HEK293 (cell line): ENCODE data around the gene DLG2.

ENCODE experiments used
- CTCF ChIA-PET: fragments of 350-600 bp; formaldehyde crosslinking; extraction: SDS; loops from one replicate; lab custom pipeline; 2021; ENCODE audit warnings: antibody characterized with exemption; lab: Yijun Ruan, JAX
- POLR2A ChIA-PET: fragments of 300-600 bp; formaldehyde crosslinking; extraction: SDS; loops from one replicate; lab custom pipeline; 2020; ENCODE audit warnings: antibody characterized with exemption, inconsistent platforms; lab: Yijun Ruan, JAX
- H3K27ac ChIP-seq: fragments of 200-500 bp; sonication (Bioruptor generic); 2 replicates; pipeline ENCODE4 v1.5.1; 2014; ENCODE audit warnings: low read depth, low read length, control low read depth, inconsistent platforms; ENCODE audit errors: extremely low read depth
- H3K36me3 ChIP-seq, 2 experiments: fragments of 200-500 bp in 1 of 2; sonication (Bioruptor generic) in 1 of 2; 1 replicate in 1 of 2; 2 replicates in 1 of 2; pipeline ENCODE4 v1.5.1; 2014 to 2017; ENCODE audit warnings: inconsistent platforms in 2 of 2, low read length in 2 of 2; ENCODE audit not compliant: control insufficient read depth in 2 of 2, insufficient read depth in 1 of 2
- H3K4me1 ChIP-seq: fragments of 200-500 bp; sonication (Bioruptor generic); 2 replicates; pipeline ENCODE4 v1.5.1; 2014; ENCODE audit warnings: mild to moderate bottlenecking, low read length, inconsistent platforms; ENCODE audit not compliant: control insufficient read depth, insufficient read depth
- H3K4me3 ChIP-seq: 2 replicates; pipeline ENCODE4 v1.5.1; 2011; ENCODE audit warnings: low read depth, mild to moderate bottlenecking, control low read depth, low read length, moderate library complexity
- H3K9me3 ChIP-seq: fragments of 200-500 bp; sonication (Bioruptor generic); 2 replicates; pipeline ENCODE4 v1.5.1; 2014; ENCODE audit warnings: low read depth, low read length, inconsistent platforms; ENCODE audit not compliant: control insufficient read depth, insufficient read depth
- BCL11B ChIP-seq: fragments of 450-650 bp; formaldehyde crosslinking; IDR thresholded peaks from 2 replicates; pipeline ENCODE4 v1.5.1; 2016; ENCODE audit warnings: low read depth, missing biosample characterization, missing genetic modification characterization
- FEZF1 ChIP-seq: fragments of 450-650 bp; formaldehyde crosslinking; IDR thresholded peaks from 2 replicates; pipeline ENCODE4 v1.5.1; 2016; ENCODE audit warnings: missing biosample characterization, missing genetic modification characterization
- KLF10 ChIP-seq: fragments of 450-650 bp; IDR thresholded peaks from 2 replicates; pipeline ENCODE4 v1.5.1; 2018; ENCODE audit warnings: missing biosample characterization, mild to moderate bottlenecking, missing genetic modification characterization
- KLF9 ChIP-seq: fragments of 450-650 bp; formaldehyde crosslinking; IDR thresholded peaks from 2 replicates; pipeline ENCODE4 v1.5.1; 2016; ENCODE audit warnings: missing biosample characterization, missing genetic modification characterization, low read depth
- OSR2 ChIP-seq: fragments of 450-650 bp; formaldehyde crosslinking; IDR thresholded peaks from 2 replicates; pipeline ENCODE4 v1.5.1; 2016; ENCODE audit warnings: missing biosample characterization, missing genetic modification characterization
- ZBTB7A ChIP-seq: fragments of 450-650 bp; formaldehyde crosslinking; IDR thresholded peaks from 2 replicates; pipeline ENCODE4 v1.5.1; 2016; ENCODE audit warnings: low read depth, missing biosample characterization, missing genetic modification characterization
- ZFP3 ChIP-seq: fragments of 450-650 bp; formaldehyde crosslinking; IDR thresholded peaks from 2 replicates; pipeline ENCODE4 v1.5.1; 2016; ENCODE audit warnings: low read depth, missing biosample characterization, missing genetic modification characterization
- ZNF16 ChIP-seq: fragments of 450-650 bp; formaldehyde crosslinking; IDR thresholded peaks from 2 replicates; pipeline ENCODE4 v1.5.1; 2016; ENCODE audit warnings: low read depth, missing biosample characterization, missing genetic modification characterization
- ZNF214 ChIP-seq: fragments of 450-650 bp; formaldehyde crosslinking; IDR thresholded peaks from 2 replicates; pipeline ENCODE4 v1.5.1; 2017; ENCODE audit warnings: missing biosample characterization, mild to moderate bottlenecking, missing genetic modification characterization, borderline replicate concordance
- ZNF223 ChIP-seq: fragments of 450-650 bp; formaldehyde crosslinking; IDR thresholded peaks from 2 replicates; pipeline ENCODE4 v1.5.1; 2016; ENCODE audit warnings: missing biosample characterization, missing genetic modification characterization
- ZNF473 ChIP-seq: fragments of 450-650 bp; formaldehyde crosslinking; IDR thresholded peaks from 2 replicates; pipeline ENCODE4 v1.5.1; 2017; ENCODE audit warnings: missing biosample characterization, missing genetic modification characterization
- ZNF529 ChIP-seq: fragments of 450-650 bp; formaldehyde crosslinking; IDR thresholded peaks from 2 replicates; pipeline ENCODE4 v1.5.1; 2017; ENCODE audit warnings: missing genetic modification characterization, missing biosample characterization; ENCODE audit not compliant: insufficient replicate concordance
- ZNF548 ChIP-seq: fragments of 450-650 bp; formaldehyde crosslinking; IDR thresholded peaks from 2 replicates; pipeline ENCODE4 v1.5.1; 2016; ENCODE audit warnings: missing biosample characterization, missing genetic modification characterization
- ZNF549 ChIP-seq: fragments of 450-650 bp; IDR thresholded peaks from 2 replicates; pipeline ENCODE4 v1.5.1; 2018; ENCODE audit warnings: missing biosample characterization, missing genetic modification characterization, mild to moderate bottlenecking, inconsistent platforms, moderate library complexity
- ZNF776 ChIP-seq: fragments of 450-650 bp; formaldehyde crosslinking; IDR thresholded peaks from 2 replicates; pipeline ENCODE4 v1.5.0; 2017; ENCODE audit warnings: missing biosample characterization, missing genetic modification characterization, borderline replicate concordance
- ZSCAN23 ChIP-seq: fragments of 450-650 bp; formaldehyde crosslinking; IDR thresholded peaks from 2 replicates; pipeline ENCODE4 v1.5.1; 2016; ENCODE audit warnings: missing biosample characterization, missing genetic modification characterization
- TF ChIP-seq, protein P1 (sequence below): fragments of 450-650 bp; formaldehyde crosslinking; IDR thresholded peaks from 2 replicates; pipeline ENCODE4 v1.5.1; 2017; ENCODE audit warnings: missing biosample characterization, missing genetic modification characterization
- TF ChIP-seq, protein P2 (sequence below): fragments of 450-650 bp; formaldehyde crosslinking; IDR thresholded peaks from 2 replicates; pipeline ENCODE4 v1.5.1; 2016; ENCODE audit warnings: missing biosample characterization, missing genetic modification characterization, low read depth
- TF ChIP-seq, protein P3 (sequence below): fragments of 450-650 bp; formaldehyde crosslinking; IDR thresholded peaks from 2 replicates; pipeline ENCODE4 v1.5.1; 2016; ENCODE audit warnings: missing biosample characterization, missing genetic modification characterization
- TF ChIP-seq, protein P4 (sequence below): fragments of 450-650 bp; formaldehyde crosslinking; IDR thresholded peaks from 2 replicates; pipeline ENCODE4; 2016; ENCODE audit warnings: missing biosample characterization, missing genetic modification characterization
- TF ChIP-seq, protein P5 (sequence below): fragments of 450-650 bp; formaldehyde crosslinking; IDR thresholded peaks from 2 replicates; pipeline ENCODE4 v1.5.1; 2016; ENCODE audit warnings: missing biosample characterization, missing genetic modification characterization
- TF ChIP-seq, protein P6 (sequence below): fragments of 450-650 bp; IDR thresholded peaks from 2 replicates; pipeline ENCODE4 v1.5.1; 2018; ENCODE audit warnings: missing biosample characterization, missing genetic modification characterization
- TF ChIP-seq, protein P7 (sequence below): fragments of 450-650 bp; formaldehyde crosslinking; conservative IDR thresholded peaks from 2 replicates; pipeline ENCODE4 v1.5.1; 2016; ENCODE audit warnings: low read depth, missing biosample characterization, missing genetic modification characterization

The DLG2 gene

DNA sequence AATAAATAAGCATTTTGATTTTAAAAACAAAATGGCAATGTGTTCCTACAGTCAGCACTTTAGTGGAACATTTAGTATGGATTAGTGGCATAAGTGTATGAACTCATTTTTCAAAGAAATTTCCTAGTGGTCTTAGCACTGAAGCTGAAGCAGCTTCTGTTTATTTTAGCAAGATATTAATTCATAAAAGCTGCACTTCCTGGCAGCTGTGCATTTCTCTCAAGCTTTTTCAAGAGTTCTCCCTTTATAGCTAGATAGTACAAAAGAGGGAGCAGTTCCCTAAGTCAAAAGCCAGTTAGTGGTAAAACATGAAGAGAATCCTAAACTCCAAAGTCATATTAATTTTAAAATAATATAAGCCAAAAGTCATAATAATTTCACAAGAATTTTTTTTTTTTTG is 1304.9 kb downstream of the DLG2 start (continued):
- TF ChIP-seq, protein P1, sequence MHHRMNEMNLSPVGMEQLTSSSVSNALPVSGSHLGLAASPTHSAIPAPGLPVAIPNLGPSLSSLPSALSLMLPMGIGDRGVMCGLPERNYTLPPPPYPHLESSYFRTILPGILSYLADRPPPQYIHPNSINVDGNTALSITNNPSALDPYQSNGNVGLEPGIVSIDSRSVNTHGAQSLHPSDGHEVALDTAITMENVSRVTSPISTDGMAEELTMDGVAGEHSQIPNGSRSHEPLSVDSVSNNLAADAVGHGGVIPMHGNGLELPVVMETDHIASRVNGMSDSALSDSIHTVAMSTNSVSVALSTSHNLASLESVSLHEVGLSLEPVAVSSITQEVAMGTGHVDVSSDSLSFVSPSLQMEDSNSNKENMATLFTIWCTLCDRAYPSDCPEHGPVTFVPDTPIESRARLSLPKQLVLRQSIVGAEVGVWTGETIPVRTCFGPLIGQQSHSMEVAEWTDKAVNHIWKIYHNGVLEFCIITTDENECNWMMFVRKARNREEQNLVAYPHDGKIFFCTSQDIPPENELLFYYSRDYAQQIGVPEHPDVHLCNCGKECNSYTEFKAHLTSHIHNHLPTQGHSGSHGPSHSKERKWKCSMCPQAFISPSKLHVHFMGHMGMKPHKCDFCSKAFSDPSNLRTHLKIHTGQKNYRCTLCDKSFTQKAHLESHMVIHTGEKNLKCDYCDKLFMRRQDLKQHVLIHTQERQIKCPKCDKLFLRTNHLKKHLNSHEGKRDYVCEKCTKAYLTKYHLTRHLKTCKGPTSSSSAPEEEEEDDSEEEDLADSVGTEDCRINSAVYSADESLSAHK (tag by site-specific recombination) = no peak
- TF ChIP-seq ZFP3 (tag by site-specific recombination) (no peak), ZBTB7A (tag by site-specific recombination) (no peak), BCL11B (tag by site-specific recombination) (no peak), KLF10 (tag by site-specific recombination) (no peak), FEZF1 (tag by site-specific recombination) (no peak)
- TF ChIP-seq, protein P2, sequence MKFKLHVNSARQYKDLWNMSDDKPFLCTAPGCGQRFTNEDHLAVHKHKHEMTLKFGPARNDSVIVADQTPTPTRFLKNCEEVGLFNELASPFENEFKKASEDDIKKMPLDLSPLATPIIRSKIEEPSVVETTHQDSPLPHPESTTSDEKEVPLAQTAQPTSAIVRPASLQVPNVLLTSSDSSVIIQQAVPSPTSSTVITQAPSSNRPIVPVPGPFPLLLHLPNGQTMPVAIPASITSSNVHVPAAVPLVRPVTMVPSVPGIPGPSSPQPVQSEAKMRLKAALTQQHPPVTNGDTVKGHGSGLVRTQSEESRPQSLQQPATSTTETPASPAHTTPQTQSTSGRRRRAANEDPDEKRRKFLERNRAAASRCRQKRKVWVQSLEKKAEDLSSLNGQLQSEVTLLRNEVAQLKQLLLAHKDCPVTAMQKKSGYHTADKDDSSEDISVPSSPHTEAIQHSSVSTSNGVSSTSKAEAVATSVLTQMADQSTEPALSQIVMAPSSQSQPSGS (tag by site-specific recombination) = no peak
- TF ChIP-seq, protein P3, sequence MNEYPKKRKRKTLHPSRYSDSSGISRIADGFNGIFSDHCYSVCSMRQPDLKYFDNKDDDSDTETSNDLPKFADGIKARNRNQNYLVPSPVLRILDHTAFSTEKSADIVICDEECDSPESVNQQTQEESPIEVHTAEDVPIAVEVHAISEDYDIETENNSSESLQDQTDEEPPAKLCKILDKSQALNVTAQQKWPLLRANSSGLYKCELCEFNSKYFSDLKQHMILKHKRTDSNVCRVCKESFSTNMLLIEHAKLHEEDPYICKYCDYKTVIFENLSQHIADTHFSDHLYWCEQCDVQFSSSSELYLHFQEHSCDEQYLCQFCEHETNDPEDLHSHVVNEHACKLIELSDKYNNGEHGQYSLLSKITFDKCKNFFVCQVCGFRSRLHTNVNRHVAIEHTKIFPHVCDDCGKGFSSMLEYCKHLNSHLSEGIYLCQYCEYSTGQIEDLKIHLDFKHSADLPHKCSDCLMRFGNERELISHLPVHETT = no peak

DNA sequence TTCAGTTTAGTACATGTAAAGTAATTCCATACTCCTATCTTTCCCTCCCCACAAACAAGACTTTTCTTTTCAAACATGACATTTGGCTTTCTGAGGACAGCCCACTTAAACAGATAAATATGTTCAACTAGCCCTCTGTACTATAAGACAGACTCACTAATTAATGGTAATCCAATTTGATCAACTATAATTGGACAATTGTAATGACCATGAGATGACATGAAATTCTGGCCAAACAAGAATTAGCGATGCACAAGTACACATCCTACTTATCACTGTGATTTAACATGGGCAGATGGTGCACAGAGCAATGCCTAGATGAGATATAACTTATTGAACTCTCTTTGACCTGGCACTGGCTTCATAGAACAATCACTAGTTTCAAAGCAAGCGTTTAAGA is 1307.3 kb downstream of the DLG2 start:
- no peaks in the 10 kb centered on the region for H3K4me1 ChIP-seq
- no peak overlapping the region for H3K4me3 ChIP-seq
- ChIA-PET POLR2A (no interaction called here), CTCF (no interaction called here)
- no peaks in the 10 kb centered on the region for H3K9me3 ChIP-seq
- no peak overlapping the region for H3K27ac ChIP-seq
- no peaks in the 10 kb centered on the region for H3K36me3 ChIP-seq
- no peak for TF ChIP-seq ZNF16
- no peak for TF ChIP-seq ZNF776 (tag by site-specific recombination)
- TF ChIP-seq ZNF214 (tag by site-specific recombination) = no peak
- TF ChIP-seq ZNF223 (tag by site-specific recombination) = no peak
- TF ChIP-seq ZNF549 (tag by site-specific recombination) = no peak
- TF ChIP-seq OSR2 (tag by site-specific recombination) = no peak
- no peak for TF ChIP-seq ZNF529 (tag by site-specific recombination)
- TF ChIP-seq, protein P4, sequence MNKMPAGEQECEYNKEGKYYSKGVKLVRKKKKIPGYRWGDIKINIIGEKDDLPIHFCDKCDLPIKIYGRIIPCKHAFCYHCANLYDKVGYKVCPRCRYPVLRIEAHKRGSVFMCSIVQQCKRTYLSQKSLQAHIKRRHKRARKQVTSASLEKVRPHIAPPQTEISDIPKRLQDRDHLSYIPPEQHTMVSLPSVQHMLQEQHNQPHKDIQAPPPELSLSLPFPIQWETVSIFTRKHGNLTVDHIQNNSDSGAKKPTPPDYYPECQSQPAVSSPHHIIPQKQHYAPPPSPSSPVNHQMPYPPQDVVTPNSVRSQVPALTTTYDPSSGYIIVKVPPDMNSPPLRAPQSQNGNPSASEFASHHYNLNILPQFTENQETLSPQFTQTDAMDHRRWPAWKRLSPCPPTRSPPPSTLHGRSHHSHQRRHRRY (tag by site-specific recombination) = no peak
- TF ChIP-seq, protein P5, sequence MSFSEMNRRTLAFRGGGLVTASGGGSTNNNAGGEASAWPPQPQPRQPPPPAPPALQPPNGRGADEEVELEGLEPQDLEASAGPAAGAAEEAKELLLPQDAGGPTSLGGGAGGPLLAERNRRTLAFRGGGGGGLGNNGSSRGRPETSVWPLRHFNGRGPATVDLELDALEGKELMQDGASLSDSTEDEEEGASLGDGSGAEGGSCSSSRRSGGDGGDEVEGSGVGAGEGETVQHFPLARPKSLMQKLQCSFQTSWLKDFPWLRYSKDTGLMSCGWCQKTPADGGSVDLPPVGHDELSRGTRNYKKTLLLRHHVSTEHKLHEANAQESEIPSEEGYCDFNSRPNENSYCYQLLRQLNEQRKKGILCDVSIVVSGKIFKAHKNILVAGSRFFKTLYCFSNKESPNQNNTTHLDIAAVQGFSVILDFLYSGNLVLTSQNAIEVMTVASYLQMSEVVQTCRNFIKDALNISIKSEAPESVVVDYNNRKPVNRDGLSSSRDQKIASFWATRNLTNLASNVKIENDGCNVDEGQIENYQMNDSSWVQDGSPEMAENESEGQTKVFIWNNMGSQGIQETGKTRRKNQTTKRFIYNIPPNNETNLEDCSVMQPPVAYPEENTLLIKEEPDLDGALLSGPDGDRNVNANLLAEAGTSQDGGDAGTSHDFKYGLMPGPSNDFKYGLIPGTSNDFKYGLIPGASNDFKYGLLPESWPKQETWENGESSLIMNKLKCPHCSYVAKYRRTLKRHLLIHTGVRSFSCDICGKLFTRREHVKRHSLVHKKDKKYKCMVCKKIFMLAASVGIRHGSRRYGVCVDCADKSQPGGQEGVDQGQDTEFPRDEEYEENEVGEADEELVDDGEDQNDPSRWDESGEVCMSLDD (tag by site-specific recombination) = no peak
- no peak for TF ChIP-seq KLF9 (tag by site-specific recombination)
- TF ChIP-seq, protein P6, sequence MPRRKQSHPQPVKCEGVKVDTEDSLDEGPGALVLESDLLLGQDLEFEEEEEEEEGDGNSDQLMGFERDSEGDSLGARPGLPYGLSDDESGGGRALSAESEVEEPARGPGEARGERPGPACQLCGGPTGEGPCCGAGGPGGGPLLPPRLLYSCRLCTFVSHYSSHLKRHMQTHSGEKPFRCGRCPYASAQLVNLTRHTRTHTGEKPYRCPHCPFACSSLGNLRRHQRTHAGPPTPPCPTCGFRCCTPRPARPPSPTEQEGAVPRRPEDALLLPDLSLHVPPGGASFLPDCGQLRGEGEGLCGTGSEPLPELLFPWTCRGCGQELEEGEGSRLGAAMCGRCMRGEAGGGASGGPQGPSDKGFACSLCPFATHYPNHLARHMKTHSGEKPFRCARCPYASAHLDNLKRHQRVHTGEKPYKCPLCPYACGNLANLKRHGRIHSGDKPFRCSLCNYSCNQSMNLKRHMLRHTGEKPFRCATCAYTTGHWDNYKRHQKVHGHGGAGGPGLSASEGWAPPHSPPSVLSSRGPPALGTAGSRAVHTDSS (tag by site-specific recombination) = no peak
- TF ChIP-seq ZNF548 = no peak
- TF ChIP-seq ZNF473 = no peak
- TF ChIP-seq, protein P7, sequence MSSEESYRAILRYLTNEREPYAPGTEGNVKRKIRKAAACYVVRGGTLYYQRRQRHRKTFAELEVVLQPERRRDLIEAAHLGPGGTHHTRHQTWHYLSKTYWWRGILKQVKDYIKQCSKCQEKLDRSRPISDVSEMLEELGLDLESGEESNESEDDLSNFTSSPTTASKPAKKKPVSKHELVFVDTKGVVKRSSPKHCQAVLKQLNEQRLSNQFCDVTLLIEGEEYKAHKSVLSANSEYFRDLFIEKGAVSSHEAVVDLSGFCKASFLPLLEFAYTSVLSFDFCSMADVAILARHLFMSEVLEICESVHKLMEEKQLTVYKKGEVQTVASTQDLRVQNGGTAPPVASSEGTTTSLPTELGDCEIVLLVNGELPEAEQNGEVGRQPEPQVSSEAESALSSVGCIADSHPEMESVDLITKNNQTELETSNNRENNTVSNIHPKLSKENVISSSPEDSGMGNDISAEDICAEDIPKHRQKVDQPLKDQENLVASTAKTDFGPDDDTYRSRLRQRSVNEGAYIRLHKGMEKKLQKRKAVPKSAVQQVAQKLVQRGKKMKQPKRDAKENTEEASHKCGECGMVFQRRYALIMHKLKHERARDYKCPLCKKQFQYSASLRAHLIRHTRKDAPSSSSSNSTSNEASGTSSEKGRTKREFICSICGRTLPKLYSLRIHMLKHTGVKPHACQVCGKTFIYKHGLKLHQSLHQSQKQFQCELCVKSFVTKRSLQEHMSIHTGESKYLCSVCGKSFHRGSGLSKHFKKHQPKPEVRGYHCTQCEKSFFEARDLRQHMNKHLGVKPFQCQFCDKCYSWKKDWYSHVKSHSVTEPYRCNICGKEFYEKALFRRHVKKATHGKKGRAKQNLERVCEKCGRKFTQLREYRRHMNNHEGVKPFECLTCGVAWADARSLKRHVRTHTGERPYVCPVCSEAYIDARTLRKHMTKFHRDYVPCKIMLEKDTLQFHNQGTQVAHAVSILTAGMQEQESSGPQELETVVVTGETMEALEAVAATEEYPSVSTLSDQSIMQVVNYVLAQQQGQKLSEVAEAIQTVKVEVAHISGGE (tag by site-specific recombination) = no peak
- TF ChIP-seq ZSCAN23 (tag by site-specific recombination) = no peak
